GM19397 (cell line): ENCODE measurements around the gene RALGAPA1.

Source experiments
- ATAC-seq: cut with Tn5 transposase; IDR thresholded peaks from one replicate; pipeline ENCODE4 v1.9.1; 2021; ENCODE audit warnings: mild to moderate bottlenecking, moderate library complexity; ENCODE audit not compliant: unreplicated experiment

The RALGAPA1 gene

DNA sequence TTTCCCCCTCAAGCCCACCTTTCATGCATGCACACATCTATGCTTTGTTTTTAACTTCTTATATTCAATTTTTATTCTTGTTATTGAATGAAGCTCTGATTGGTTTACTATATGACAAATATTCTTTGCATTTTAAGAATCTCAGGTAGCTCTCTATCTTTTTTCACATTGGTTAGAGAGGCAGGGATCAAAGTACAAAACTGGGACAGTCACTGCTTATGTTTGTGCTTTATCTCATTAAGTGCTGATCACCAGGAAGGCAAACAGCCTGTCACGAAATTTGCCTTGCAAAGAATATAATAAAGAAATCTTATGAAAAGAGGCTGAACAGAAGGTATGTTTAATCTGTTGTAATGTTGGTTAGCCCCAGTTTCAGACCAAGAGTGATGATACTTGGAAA lies 304.8 kb downstream of the RALGAPA1 start:
- ATAC-seq, result no peak

DNA sequence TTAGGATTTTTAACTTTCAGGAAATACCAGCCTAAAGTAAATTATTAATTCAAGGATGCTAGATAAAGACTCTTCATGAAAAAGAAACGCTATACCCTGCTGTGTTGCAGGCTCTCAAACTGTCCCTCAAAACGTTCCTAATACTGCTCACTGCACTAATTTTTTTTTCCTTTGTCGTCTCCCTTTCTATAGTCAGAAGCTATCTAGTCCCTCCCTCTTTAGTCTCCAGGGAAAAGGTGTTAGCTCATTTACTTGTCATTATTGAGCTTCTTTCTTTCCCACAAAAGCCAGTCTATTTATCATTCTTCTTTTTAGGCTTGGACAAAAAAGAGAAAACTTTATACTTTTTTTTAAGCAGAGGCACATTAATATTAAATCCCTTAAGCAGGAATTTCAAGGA lies 305.4 kb downstream of the RALGAPA1 start:
- no peak for ATAC-seq

DNA sequence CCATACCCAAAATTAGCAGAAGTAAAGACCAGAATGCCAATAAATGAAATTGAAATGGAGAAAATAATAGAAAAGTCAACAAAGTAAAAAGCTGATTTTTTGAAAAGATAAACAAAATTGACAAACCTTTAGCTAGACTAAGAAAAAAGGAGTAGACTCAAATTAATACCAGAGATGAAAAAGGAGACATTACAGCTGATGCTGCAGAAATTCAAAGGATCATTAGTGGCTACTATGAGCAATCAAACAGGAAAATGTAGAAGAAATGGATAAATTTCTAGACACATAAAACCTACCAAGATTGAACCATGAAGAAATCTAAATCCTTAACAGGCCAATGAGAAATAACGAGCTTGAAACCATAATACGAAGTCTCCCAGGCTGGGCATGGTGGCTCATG lies 309.9 kb downstream of the RALGAPA1 start:
- no peak for ATAC-seq

DNA sequence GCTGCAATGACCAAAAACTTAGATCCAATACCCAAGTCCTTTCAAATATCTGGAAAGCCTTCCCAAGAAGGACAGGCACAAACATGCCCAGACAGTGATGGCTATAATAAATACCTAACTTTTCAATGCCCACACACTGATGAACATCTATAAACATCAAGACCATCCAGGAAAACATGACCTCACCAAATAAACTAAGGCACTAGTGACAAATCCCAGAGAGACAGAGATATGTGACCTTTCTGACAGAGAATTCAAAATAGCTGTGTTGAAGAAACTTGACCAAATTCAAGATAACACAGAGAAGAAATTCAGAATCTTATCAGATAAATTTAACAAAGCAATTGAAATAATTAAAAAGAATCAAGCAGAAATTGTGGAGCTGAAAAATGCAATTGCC lies 313.8 kb downstream of the RALGAPA1 start:
- no peak for ATAC-seq

DNA sequence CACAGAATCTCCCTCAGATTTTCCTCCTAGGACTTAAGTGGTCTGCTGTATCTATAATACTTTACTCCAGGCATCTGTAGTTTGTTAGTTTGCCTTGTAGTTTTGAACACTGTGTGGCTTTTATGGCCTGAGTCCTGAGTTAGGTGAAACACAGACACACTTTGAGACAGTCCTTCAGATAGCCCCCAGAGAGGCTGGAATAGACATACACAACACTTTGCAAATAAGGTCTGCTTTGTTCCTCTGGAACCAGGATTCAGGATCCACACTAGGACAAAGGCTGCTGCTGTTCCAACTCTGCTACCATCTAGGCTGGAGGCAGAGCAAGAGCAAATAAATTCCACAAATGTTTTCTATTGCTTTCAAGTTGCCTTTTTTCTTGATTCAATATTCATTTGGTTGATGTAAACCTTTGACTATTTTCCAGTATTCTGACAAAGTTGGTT lies 316.5 kb downstream of the RALGAPA1 start:
- ATAC-seq, result no peak
